SK-N-SH (cell line): ENCODE measurements around the gene TBC1D2B. TPM values are rescaled to one million over a fixed set of nuclear protein-coding genes. Genes with fewer than 3 reads are reported as not detected.
"Not testable (repeated sequence)": the region's sequence is repeated elsewhere in the genome, so short reads cannot be mapped to it uniquely, and the experiment has no call there.

Experiments used
- CTCF ChIA-PET: fragments of 300-600, 350-600 bp; formaldehyde crosslinking; extraction: SDS; loops from one replicate; lab custom pipeline; 2021; lab: Yijun Ruan, JAX
- POLR2A ChIA-PET: fragments of 350-600 bp; sonication (Branson Sonifier 250); formaldehyde crosslinking; extraction: SDS; loops from one replicate; lab custom pipeline; 2020; ENCODE audit warnings: antibody characterized with exemption, inconsistent platforms; lab: Yijun Ruan, JAX
- DNase-seq: peaks from one replicate; pipeline ENCODE4 v3.0.0; 2012
- H2AFZ ChIP-seq: fragments of 200-600 bp; sonication (generic); 2 replicates; pipeline ENCODE4 v1.8.1; 2016; ENCODE audit warnings: antibody characterized with exemption, mild to moderate bottlenecking, low read depth
- H3F3A ChIP-seq: fragments of 200-600 bp; sonication (generic); replicated peaks from 2 replicates; pipeline ENCODE3; 2016; ENCODE audit warnings: antibody characterized with exemption, mild to moderate bottlenecking; ENCODE audit not compliant: insufficient read depth
- H3K27ac ChIP-seq, 2 experiments: fragments of 200-500 bp in 1 of 2; fragments of 200-600 bp in 1 of 2; sonication (Bioruptor generic) in 1 of 2; sonication (generic), shearing (Covaris generic) in 1 of 2; 2 replicates each; pipeline versions ENCODE4 v1.5.1 to v1.6.1; 2014 to 2016; ENCODE audit warnings: low read depth in 2 of 2, inconsistent platforms in 1 of 2, low read length in 1 of 2, mild to moderate bottlenecking in 1 of 2, mixed read lengths in 1 of 2
- H3K27me3 ChIP-seq: fragments of 200-600 bp; sonication (generic), shearing (Covaris generic); 2 replicates; pipeline ENCODE4 v1.6.1; 2016; ENCODE audit warnings: mixed run types; ENCODE audit not compliant: insufficient read depth
- H3K36me3 ChIP-seq, 2 experiments: fragments of 200-500 bp in 1 of 2; fragments of 200-600 bp in 1 of 2; sonication (Bioruptor generic) in 1 of 2; sonication (generic) in 1 of 2; replicated peaks in 1 of 2; 2 replicates each; pipeline versions ENCODE3 to v1.5.1; 2014 to 2016; ENCODE audit warnings: low read length in 1 of 2, mild to moderate bottlenecking in 1 of 2; ENCODE audit not compliant: insufficient read depth in 2 of 2, control insufficient read depth in 1 of 2
- H3K4me1 ChIP-seq, 2 experiments: fragments of 200-500 bp in 1 of 2; fragments of 200-600 bp in 1 of 2; sonication (Bioruptor generic) in 1 of 2; sonication (generic), shearing (Covaris generic) in 1 of 2; 2 replicates each; pipeline versions ENCODE4 v1.5.1 to v1.6.1; 2014 to 2016; ENCODE audit warnings: low read depth in 1 of 2, low read length in 1 of 2, mixed run types in 1 of 2; ENCODE audit not compliant: insufficient read depth in 2 of 2, control insufficient read depth in 1 of 2
- H3K4me2 ChIP-seq: fragments of 200-600 bp; sonication (generic), shearing (Covaris generic); 2 replicates; pipeline ENCODE4 v1.6.1; 2017; ENCODE audit warnings: mixed run types
- H3K4me3 ChIP-seq, 2 experiments: fragments of 200-500 bp in 1 of 2; fragments of 200-600 bp in 1 of 2; sonication (Bioruptor generic) in 1 of 2; sonication (generic), shearing (Covaris generic) in 1 of 2; 2 replicates each; pipeline versions ENCODE4 v1.5.1 to v1.8.1; 2014 to 2016; ENCODE audit warnings: low read depth in 2 of 2, inconsistent platforms in 1 of 2, low read length in 1 of 2, mild to moderate bottlenecking in 1 of 2, mixed read lengths in 1 of 2, moderate library complexity in 1 of 2
- H3K79me2 ChIP-seq: fragments of 200-600 bp; sonication (generic); 2 replicates; pipeline ENCODE4 v1.8.1; 2017; ENCODE audit warnings: mild to moderate bottlenecking; ENCODE audit not compliant: insufficient read depth
- H3K9ac ChIP-seq: fragments of 200-600 bp; sonication (generic); 2 replicates; pipeline ENCODE4 v1.6.1; 2017; ENCODE audit warnings: mixed run types
- H3K9me2 ChIP-seq: fragments of 200-600 bp; sonication (generic); 2 replicates; pipeline ENCODE4 v1.6.1; 2017; ENCODE audit warnings: mixed run types
- H3K9me3 ChIP-seq: fragments of 200-600 bp; sonication (generic); 2 replicates; pipeline ENCODE4 v1.6.1; 2017; ENCODE audit warnings: mixed run types, mild to moderate bottlenecking, moderate library complexity
- H4K20me1 ChIP-seq: fragments of 200-600 bp; sonication (generic); 2 replicates; pipeline ENCODE4 v1.6.1; 2017; ENCODE audit warnings: mild to moderate bottlenecking, mixed run types; ENCODE audit not compliant: insufficient read depth
- CTCF ChIP-seq: fragments of 200-600 bp; sonication (generic); IDR thresholded peaks from 2 replicates; pipeline ENCODE4 v1.6.1; 2017; ENCODE audit warnings: antibody characterized with exemption, mild to moderate bottlenecking, moderate library complexity
- MEF2A ChIP-seq: IDR thresholded peaks from 2 replicates; pipeline ENCODE4 v1.4.0; 2012; ENCODE audit warnings: low read depth, borderline replicate concordance
- NFIC ChIP-seq: IDR thresholded peaks from 2 replicates; pipeline ENCODE4 v1.4.0; 2012; ENCODE audit warnings: borderline replicate concordance
- RFX5 ChIP-seq: IDR thresholded peaks from 2 replicates; pipeline ENCODE4 v1.6.1; 2012; ENCODE audit warnings: mild to moderate bottlenecking, improper control_type of control experiment, low read length
- SMC3 ChIP-seq: IDR thresholded peaks from 2 replicates; pipeline ENCODE4 v1.6.1; 2012; ENCODE audit warnings: low read depth, low read length, improper control_type of control experiment
- TCF12 ChIP-seq: IDR thresholded peaks from 2 replicates; pipeline ENCODE4 v1.4.0; 2012
- WGBS: methylation state at CpG from one replicate; pipeline ENCODE4 v1.1.6; 2017; ENCODE audit warnings: low lambda C conversion rate; 5-methylcytosine and 5-hydroxymethylcytosine counted together
- polyA plus RNA-seq, 3 experiments: library from polyadenylated mRNA; depleted of rRNA; stranded (reverse); fragments of >200 nt; gene quantifications; 2 replicates each; pipeline ENCODE4 v1.2.3, GENCODE V29; 2012

TBC1D2B gene
- polyA plus RNA-seq, 1 of the 3 experiments (the other 2 are of a cell fraction): 19.0 TPM

- H3K27me3 ChIP-seq: no peaks in the 10 kb centered on the region
- peak; percentile 66 for DNase-seq
- CTCF ChIA-PET: interaction anchor here (0.8 kb wide), 1 partner anchor 15 kb away, joined by 3 read pairs; no protein-coding TSS in a partner anchor
- no peak overlapping the region for H3K4me3 ChIP-seq
- H3K79me2 ChIP-seq: no peaks in the 10 kb centered on the region
- peaks cover 0 to 32% of the 10 kb centered on the region in 2 experiments; a peak in 1 of 4 replicates for H3K4me1 ChIP-seq
- TF ChIP-seq RFX5: no peak
- no peak for TF ChIP-seq SMC3
- peak; percentile 9; the same call in 1 of the 2 replicates for TF ChIP-seq TCF12
- TF ChIP-seq NFIC: peak; percentile 27; the same call in 1 of the 2 replicates
- no peak for TF ChIP-seq CTCF
- no peak for TF ChIP-seq MEF2A
- POLR2A ChIA-PET: no interaction called here
- H3K9me2 ChIP-seq: no peaks in the 10 kb centered on the region
- H3K36me3 ChIP-seq: no peaks in the 10 kb centered on the region
- WGBS: 48% methylated on average over 6 of the region's 6 CpGs
- H2AFZ ChIP-seq: no peak overlapping the region
- H3K9me3 ChIP-seq: no peaks in the 10 kb centered on the region; the same call in 1 of the 2 replicates
- H3K4me2 ChIP-seq: no peak overlapping the region
- no peaks in the 10 kb centered on the region for H4K20me1 ChIP-seq
- no peaks in the 10 kb centered on the region for H3F3A ChIP-seq
- peak overlapping the region in 1 of 2 experiments; percentile 53; a peak in 1 of 4 replicates for H3K27ac ChIP-seq
- no peak overlapping the region for H3K9ac ChIP-seq
Observed at GRCh38 chr15:77974098-77974414, 103.5 kb downstream of the TBC1D2B start.

- H3K4me2 ChIP-seq, H3K9me3 ChIP-seq, H3K9me2 ChIP-seq, H2AFZ ChIP-seq, H3K27me3 ChIP-seq, DNase-seq, H4K20me1 ChIP-seq, CTCF ChIA-PET, H3K4me3 ChIP-seq, H3K79me2 ChIP-seq, H3F3A ChIP-seq, H3K36me3 ChIP-seq, POLR2A ChIA-PET, H3K9ac ChIP-seq: not testable (repeated sequence)
- peak overlapping the region in 1 of 2 experiments; percentile 53; a peak in 1 of 4 replicates for H3K27ac ChIP-seq
- H3K4me1 ChIP-seq: peaks cover 0 to 31% of the 10 kb centered on the region in 2 experiments; a peak in 1 of 4 replicates
- 100% methylated on average over 1 of the region's 22 CpGs for WGBS
Observed at GRCh38 chr15:77973273-77974097, 104.0 kb downstream of the TBC1D2B start.

- H3K27me3 ChIP-seq, H3F3A ChIP-seq, H3K4me3 ChIP-seq, CTCF ChIA-PET, H3K9me2 ChIP-seq, H3K36me3 ChIP-seq, H3K79me2 ChIP-seq, H3K4me2 ChIP-seq, POLR2A ChIA-PET, H3K27ac ChIP-seq, H3K9me3 ChIP-seq, H3K9ac ChIP-seq, DNase-seq, H4K20me1 ChIP-seq, H2AFZ ChIP-seq: not testable (repeated sequence)
- H3K4me1 ChIP-seq: peaks cover 0 to 29% of the 10 kb centered on the region in 2 experiments; a peak in 1 of 4 replicates
- WGBS: 89% methylated on average over 4 of the region's 6 CpGs
Observed at GRCh38 chr15:77972706-77973105, 104.8 kb downstream of the TBC1D2B start.

DNA sequence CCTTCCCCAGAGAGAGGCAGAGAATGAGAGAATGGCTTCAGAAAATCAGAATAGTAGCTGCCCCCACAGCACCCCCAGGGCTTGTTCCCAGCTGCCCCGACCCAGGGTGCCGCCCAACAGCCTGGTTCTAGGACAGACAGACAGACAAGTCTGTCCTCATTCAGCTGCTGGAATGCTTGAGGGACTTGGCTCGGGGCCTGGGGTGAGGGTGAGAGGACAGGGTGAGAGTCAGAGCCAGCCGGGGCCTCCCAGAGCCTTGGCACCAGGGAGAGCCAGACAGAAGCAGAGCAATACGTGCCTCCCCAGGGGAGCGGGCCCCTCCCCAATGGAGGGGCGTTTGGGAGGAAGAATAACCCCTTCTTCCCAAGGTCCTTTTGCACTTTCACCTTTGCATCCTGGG, 105.6 kb downstream of the TBC1D2B start:
- H3K9me2 ChIP-seq, H3K9ac ChIP-seq, H3F3A ChIP-seq, H4K20me1 ChIP-seq, H3K36me3 ChIP-seq, H3K4me3 ChIP-seq, POLR2A ChIA-PET, H2AFZ ChIP-seq, H3K27ac ChIP-seq, H3K9me3 ChIP-seq, DNase-seq, H3K79me2 ChIP-seq, H3K4me2 ChIP-seq, H3K27me3 ChIP-seq: not testable (repeated sequence)
- 78% methylated on average over 6 of the region's 7 CpGs for WGBS
- H3K4me1 ChIP-seq: peaks cover 0 to 26% of the 10 kb centered on the region in 2 experiments; a peak in 1 of 4 replicates
- CTCF ChIA-PET: interaction anchor here (1.1 kb wide), 1 partner anchor 137 kb away, joined by 3 read pairs; no protein-coding TSS in a partner anchor

GRCh38 chr15:77970813-77971360, 106.6 kb downstream of the TBC1D2B start:
- POLR2A ChIA-PET, H3K27ac ChIP-seq, H3K4me2 ChIP-seq, H3K36me3 ChIP-seq, H3F3A ChIP-seq, H3K9me3 ChIP-seq, CTCF ChIA-PET, H2AFZ ChIP-seq, H3K9me2 ChIP-seq, H4K20me1 ChIP-seq, H3K27me3 ChIP-seq, DNase-seq, H3K4me3 ChIP-seq, H3K79me2 ChIP-seq, H3K9ac ChIP-seq: not testable (repeated sequence)
- H3K4me1 ChIP-seq: peaks cover 0 to 22% of the 10 kb centered on the region in 2 experiments; a peak in 1 of 4 replicates
- 81% methylated on average over 2 of the region's 4 CpGs for WGBS
